Right renal pelvis (tissue), 4 donors: Measurements from ENCODE around the gene CHN2. TPM values are rescaled to one million over a fixed set of nuclear protein-coding genes. Genes with fewer than 3 reads are reported as not detected.

Experiments used
- DNase-seq, 4 donors: peaks; one replicate each; pipeline ENCODE4 v3.0.0-alpha.2; 2013; ENCODE audit warnings: low read depth in 4 of 4, low spot score in 3 of 4, missing footprints in 1 of 4
- polyA plus RNA-seq, 4 donors: library from polyadenylated mRNA; unstranded; fragments of 120-200 nt; gene quantifications; one replicate each; pipeline ENCODE4 v1.2.1, GENCODE V29; 2013; ENCODE audit not compliant: insufficient read length in 4 of 4

The CHN2 gene
- polyA plus RNA-seq, 4 donors: 10.5 to 23.1 (median 17.6) TPM

- no peak for DNase-seq
Observed at GRCh38 chr7:29480934-29481651, 286.5 kb downstream of the CHN2 start.

- DNase-seq: no peak
Observed at GRCh38 chr7:29482056-29482455, 287.5 kb downstream of the CHN2 start.

- DNase-seq: no peak
Observed at GRCh38 chr7:29483219-29484104, 288.9 kb downstream of the CHN2 start.

- no peak for DNase-seq
Observed at GRCh38 chr7:29484280-29484679, 289.7 kb downstream of the CHN2 start.

GRCh38 chr7:29485339-29486190 is 291.0 kb downstream of the CHN2 start:
- DNase-seq: no peak

GRCh38 chr7:29486191-29486700 is 291.7 kb downstream of the CHN2 start:
- DNase-seq: no peak

GRCh38 chr7:29487424-29487823 is 292.8 kb downstream of the CHN2 start:
- no peak for DNase-seq

- no peak for DNase-seq
Observed at GRCh38 chr7:29488203-29488970, 293.8 kb downstream of the CHN2 start.

GRCh38 chr7:29488977-29489376 is 294.4 kb downstream of the CHN2 start:
- DNase-seq: no peak

GRCh38 chr7:29490094-29490607 is 295.6 kb downstream of the CHN2 start:
- DNase-seq: no peak

GRCh38 chr7:29494350-29494749 is 299.8 kb downstream of the CHN2 start:
- DNase-seq: no peak

- DNase-seq: no peak
Observed at GRCh38 chr7:29495653-29496052, 301.1 kb downstream of the CHN2 start.

- no peak for DNase-seq
Observed at GRCh38 chr7:29496355-29497020, 301.9 kb downstream of the CHN2 start.

GRCh38 chr7:29499932-29500331 is 305.4 kb downstream of the CHN2 start:
- DNase-seq: no peak

- DNase-seq: no peak
Observed at GRCh38 chr7:29500719-29501118, 306.1 kb downstream of the CHN2 start.

- no peak for DNase-seq
Observed at GRCh38 chr7:29502133-29502532, 307.6 kb downstream of the CHN2 start.

GRCh38 chr7:29505931-29506330 is 311.4 kb downstream of the CHN2 start:
- no peak for DNase-seq

- DNase-seq: no peak
Observed at GRCh38 chr7:29508608-29509007, 314.0 kb downstream of the CHN2 start.

- no peak for DNase-seq
Observed at GRCh38 chr7:29510028-29510427, 315.5 kb downstream of the CHN2 start.
